AG10803 (cell line): ENCODE measurements around the gene DTD1.

Experiments
- DNase-seq: peaks from one replicate; pipeline ENCODE4 v3.0.0; 2010; ENCODE audit warnings: low read depth
- H3K4me3 ChIP-seq: 2 replicates; pipeline ENCODE4 v1.5.1; 2011; ENCODE audit warnings: mild to moderate bottlenecking, low read length, control low read depth
- CTCF ChIP-seq: conservative IDR thresholded peaks from 2 replicates; pipeline ENCODE4 v1.5.1; 2011; ENCODE audit warnings: mild to moderate bottlenecking, low read length, control low read depth, inconsistent platforms

The DTD1 gene

DNA sequence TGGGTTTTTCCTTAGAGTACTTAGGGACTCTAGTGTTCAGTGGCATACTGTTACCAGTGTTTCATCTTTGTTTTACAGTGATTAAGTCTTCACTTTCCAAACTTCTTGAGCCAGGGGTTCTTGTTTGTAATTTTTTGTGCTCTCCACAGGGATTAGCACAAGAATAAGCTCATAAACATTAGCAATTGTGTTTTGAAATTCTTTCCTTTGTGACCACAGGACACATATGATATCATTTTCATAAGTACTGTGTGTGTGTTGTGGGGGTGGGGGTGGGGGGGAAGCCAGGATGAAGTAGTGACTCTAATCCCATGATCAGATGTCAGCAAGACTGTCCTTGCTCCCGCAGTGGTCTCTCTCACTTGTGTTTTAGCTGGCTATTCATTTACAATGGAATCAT is 124.3 kb downstream of the DTD1 start:
- no peak overlapping the region for H3K4me3 ChIP-seq
- peak; percentile 40 for DNase-seq
- no peak for TF ChIP-seq CTCF

- DNase-seq, result no peak
- no peak overlapping the region for H3K4me3 ChIP-seq
- no peak for TF ChIP-seq CTCF
These were observed 125.0 kb downstream of the DTD1 start for GRCh38 chr20:18712882-18713281.

- no peak overlapping the region for H3K4me3 ChIP-seq
- no peak for DNase-seq
- no peak for TF ChIP-seq CTCF
These were observed 127.7 kb downstream of the DTD1 start for GRCh38 chr20:18715564-18715963.

- no peak overlapping the region for H3K4me3 ChIP-seq
- no peak for TF ChIP-seq CTCF
- DNase-seq, result no peak
These were observed 129.2 kb downstream of the DTD1 start for GRCh38 chr20:18717062-18717461.

DNA sequence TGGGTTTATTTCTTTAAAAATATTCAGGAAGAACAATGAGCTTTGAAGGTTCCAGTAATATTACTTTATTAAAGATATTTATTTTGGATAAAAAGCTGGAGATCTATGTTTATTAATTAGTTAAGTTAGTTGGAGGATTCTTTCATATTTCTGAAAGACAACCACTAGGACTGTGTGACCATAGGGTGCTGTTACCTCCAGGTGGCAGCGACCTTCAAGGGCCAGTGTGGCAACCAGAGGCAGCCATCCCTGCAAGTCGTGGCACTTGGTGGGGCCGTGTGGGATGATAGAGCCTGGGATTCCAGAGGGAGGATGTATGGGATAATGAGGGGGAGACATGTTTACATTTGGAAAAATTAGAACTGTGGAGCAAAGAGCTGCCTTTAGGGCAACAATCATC is 130.3 kb downstream of the DTD1 start:
- no peak for TF ChIP-seq CTCF
- no peak overlapping the region for H3K4me3 ChIP-seq
- DNase-seq, result no peak

DNA sequence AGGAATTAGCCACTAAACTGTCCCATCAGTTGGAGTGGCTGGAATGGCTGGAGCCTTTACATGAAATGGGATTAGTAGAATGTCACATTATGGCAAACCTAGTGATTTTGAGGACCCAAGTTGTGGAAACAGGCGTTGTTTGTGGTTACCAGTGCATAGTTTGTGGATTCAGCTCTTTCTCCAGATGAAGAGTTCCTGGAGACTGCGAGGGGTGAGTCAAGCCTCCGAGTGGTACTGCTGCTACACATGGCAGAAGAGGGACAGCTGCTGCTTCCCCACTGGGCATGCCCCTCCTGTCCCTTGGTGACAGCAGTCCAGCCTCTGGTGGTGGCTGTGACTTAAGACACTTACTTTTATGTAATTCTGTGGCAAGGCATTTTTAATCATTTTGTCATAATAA is 131.6 kb downstream of the DTD1 start:
- no peak overlapping the region for H3K4me3 ChIP-seq
- TF ChIP-seq CTCF, result no peak
- peak; percentile 75 for DNase-seq

DNA sequence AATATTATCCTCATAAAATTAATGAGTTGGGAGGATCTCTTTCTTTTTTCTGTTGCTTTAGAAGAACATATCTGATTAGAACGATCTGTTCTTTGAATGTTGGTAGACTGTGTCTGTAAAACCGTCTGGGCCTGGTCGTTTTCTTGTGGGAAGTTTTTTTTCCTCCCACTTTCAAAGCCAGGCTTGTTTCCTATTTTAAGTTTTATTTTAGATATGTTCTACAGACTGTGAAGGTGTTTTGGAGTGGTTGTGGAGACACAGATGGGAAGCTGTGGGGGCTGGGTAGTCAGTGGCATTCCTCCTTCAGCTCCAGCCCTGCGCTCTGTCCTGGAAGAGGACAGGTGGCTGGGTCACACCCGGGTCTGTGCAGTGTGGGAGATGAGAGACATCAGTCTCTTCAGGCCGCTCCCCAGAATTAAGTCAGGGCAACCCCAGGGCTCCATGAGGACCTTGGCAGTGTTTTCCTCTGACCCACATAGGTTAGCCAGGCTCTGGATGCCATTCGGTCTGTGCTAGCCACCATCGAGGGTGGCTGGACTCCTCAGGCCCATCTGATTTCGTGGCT is 133.8 kb downstream of the DTD1 start:
- TF ChIP-seq CTCF, result no peak
- no peak for DNase-seq
- H3K4me3 ChIP-seq, result no peak overlapping the region
